GM21737 (cell line): ENCODE data around the gene NUMB.

Source experiments
- ATAC-seq: cut with Tn5 transposase; IDR thresholded peaks from one replicate; pipeline ENCODE4 v1.9.1; 2021; ENCODE audit warnings: mild to moderate bottlenecking, moderate library complexity; ENCODE audit not compliant: unreplicated experiment

Gene NUMB

GRCh38 chr14:73249108-73249507 is 209.2 kb downstream of the NUMB start:
- ATAC-seq: no peak

DNA sequence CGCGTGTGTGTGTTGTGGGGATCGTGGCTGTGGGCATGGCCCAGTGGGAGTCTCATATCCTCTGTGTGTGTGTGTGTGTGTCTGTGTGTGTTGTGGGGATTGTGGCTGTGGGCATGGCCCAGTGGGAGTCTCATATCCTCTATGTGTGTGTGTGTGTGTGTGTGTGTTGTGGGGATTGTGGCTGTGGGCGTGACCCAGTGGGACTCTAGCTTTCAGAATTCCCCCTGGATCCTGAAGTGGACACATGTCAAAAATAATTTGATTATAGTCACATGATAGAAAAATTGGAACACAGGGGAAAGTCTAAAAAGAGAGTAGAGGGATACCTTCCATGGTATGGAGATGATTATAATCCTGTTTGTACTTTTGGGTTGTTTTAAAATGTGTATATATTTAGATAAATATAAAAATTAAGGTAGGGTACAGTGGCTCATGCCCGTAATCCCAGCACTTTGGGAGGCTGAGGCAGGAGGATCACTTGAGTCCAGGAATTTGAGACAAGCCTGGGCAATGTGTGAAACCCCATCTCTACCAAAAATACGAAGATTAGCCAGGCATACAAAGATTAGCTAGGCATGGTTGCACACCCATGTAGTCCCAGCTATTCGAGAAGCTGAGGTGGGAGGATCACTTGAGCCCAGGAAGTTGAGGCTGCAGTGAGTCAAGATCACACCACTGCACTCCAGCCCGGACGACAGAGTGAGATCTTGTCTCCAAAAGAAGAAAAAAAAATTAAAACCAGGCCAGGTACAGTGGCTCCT is 210.1 kb downstream of the NUMB start:
- no peak for ATAC-seq

DNA sequence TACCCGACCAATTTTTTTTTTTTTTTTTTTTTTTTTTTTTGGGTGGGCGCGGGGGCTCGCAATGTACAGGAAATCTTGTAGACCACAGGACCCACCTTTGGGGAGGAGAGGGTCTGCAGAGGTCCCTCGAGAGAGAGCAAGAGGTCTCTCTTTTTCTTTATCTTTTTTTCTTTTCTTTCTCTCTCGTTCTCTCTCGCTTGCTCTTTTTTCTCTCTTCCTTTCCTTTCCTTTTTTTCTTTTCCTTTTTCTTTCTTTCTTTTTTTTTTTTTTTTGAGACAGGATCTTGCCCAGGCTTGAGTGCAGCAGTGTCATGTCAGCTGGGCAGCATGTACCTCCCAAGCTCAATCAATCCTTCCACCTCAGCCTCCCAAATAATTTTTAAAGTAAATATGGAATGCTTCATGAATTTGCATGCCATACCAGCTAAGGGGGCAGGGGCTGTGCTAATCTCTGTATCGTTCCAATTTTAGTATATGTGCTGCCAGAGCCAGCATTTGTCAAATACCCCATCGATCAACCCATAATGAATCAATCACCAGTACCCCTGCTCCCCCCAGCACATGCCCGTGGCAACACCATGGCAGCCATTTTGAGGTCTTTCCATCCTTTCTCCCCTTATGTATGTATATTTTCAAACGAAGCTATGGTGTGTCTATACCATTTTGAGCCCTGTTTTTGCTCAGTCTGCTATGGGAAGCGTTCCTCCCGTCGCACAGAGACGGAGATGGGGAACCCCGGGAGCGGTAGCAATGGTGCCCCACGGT is 211.8 kb downstream of the NUMB start:
- ATAC-seq: no peak

DNA sequence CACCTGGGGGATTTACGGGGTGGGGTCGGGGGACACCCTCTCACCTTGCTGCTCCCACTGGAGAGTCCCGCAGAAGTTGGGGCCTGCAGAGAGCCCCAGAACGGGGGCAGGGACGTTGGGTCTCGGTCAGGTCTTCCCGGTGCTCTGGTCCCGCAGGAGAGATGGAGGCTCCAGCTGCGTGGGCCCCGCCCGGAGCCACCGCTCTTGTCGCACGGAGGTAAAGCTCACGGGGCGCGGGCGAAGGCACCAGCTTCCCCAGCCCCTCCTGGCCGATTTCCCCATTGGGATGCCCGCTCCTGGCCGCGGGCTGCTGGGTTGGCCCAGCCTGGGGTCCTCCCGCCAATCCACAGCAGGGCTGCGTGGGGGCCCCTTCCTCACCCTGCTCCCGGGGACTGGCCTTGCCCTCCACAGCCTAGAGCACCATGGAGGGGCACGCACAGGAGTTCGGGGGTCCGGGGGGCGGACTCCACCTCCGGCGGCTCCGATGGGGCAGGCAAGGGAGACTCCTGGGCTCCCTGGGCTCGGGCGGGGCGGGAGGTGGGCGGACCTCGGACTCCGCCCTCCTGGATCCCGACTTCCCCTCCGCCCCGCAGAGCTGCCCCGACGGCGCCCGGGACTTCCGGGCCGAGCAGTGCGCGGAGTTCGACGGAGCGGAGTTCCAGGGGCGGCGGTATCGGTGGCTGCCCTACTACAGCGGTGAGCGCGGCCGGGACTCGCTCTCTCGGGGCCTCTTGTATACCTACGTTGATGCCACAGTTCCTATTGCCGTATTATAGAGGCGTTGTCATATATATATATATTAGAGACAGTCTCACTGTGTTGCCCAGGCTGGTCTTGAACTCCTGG is 212.6 kb downstream of the NUMB start:
- no peak for ATAC-seq

DNA sequence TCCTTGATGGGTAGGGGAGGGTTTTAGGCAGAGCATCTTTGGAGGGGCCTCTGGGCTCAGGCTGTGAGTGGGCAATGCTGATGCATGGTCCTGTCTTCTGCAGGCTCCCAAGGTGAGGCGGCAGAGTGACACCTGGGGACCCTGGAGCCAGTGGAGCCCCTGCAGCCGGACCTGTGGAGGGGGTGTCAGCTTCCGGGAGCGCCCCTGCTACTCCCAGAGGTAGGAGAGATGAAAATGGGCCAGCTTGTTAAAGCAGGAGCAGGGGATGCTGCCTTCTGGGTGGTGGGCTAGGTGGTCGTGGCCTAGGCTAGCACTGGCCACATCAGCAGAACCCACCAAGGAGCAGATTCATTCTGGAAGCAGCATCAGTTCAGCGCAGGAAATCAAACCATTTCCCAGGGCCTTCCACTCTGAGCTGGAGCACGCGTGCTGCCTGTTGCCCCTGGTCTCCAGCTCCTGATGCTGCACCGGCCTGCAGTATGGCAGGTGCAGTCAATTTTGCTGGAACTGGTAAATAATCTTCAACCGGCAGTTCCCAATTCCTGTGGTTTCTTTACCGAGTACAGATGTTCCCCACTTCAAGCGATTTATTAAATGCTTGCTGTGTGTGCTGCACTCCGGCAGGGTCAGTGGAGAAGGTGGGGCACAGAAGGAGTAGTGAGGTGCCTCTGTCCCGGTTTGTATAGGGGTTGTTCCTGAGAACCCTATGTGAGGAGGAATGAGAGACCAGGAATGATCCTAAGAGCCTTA is 213.6 kb downstream of the NUMB start:
- ATAC-seq: no peak

- ATAC-seq: no peak
Measured at GRCh38 chr14:73243748-73244147, 214.6 kb downstream of the NUMB start.

DNA sequence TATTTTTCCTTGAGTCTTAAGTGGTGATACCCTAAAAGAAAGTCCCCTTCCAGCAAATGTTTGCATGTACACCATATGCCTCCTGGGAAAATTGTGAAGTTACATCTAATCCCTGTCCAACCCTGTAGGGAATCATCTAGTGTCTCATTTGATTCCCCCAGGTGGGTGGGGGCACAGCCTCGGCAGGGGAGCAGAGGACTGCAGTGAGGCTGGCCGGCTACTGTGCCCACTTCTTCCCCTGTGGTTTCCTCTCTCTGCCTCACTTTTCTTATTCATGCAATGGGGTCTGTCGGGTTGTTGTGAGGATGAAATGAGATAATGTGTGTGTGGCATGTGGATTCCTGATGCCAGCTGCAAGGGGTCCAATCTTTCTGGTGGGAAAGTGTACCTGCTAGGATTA is 215.0 kb downstream of the NUMB start:
- no peak for ATAC-seq

GRCh38 chr14:73242357-73242901 is 215.9 kb downstream of the NUMB start:
- no peak for ATAC-seq

DNA sequence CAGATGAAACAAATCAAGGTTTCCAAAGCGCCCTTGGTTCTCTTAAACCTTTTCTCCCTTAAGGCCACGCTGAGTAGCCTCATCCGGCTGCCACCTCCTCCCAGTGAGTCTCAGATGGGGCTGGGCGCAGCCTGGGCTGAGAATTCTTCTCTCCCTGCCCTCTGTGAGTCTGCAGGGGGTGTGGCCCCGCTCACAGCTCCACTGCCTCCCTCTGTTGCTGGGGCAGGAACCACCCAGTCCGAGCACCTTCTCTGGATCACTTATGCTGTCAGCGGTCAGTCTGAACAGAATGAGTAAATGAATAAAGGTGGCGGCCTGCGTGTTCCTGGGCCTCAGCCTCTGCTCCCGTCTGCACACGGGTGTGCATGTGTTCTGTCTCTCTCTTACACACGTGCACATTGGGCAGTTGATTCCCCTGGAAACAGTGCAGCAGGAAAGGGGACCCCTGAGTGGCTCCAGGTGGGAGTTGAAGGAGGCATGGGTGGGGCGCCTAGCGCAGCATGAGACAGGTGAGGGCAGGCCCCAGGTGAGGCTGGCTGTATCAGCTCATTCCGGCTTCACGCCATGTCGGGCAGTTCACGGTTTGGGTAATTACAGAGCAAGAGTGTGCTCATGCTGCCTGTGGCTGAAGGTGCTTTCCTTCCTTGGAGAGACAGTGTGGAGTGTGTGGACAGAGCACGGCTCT is 216.7 kb downstream of the NUMB start:
- ATAC-seq: no peak

GRCh38 chr14:73240816-73241480 is 217.4 kb downstream of the NUMB start:
- no peak for ATAC-seq

- ATAC-seq: no peak
Measured at GRCh38 chr14:73239393-73240241, 218.7 kb downstream of the NUMB start.

- no peak for ATAC-seq
Measured at GRCh38 chr14:73238941-73239340, 219.4 kb downstream of the NUMB start.

- no peak for ATAC-seq
Measured at GRCh38 chr14:73238424-73238852, 219.9 kb downstream of the NUMB start.

GRCh38 chr14:73237786-73238423 is 220.4 kb downstream of the NUMB start:
- ATAC-seq: no peak

DNA sequence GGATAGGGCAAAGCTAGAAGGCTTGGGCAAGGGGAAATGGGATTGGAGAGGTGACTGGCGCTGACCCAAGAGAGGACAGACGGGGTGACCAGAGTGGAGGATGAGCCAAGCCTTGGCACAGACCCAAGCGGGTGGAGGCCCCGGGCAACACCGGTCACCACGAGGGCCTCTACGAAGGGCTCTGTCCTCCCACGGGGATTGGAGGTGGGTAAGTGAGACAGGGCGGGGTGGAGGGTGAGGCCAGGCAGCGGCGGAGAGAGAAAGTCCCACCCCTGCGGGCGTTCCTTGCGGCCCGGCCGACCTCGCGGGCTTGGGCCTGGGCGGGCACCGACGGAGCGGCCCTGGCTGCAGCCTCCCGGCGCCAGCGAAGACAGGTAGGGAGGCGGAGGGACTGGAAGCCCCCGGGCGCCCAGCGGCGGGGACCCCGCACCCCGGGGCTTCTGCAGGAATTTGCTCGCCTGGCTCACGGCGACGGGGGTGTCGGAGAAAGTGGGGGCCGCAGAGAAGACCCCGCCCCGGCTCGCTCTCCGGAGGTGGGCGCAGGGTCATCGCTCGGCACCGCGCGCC is 221.0 kb downstream of the NUMB start, which contains the start of gene PAPLN:
PAPLN (plus strand) TSS at position 288 of the 567 bp plus-strand sequence. CDS start 2,273 bp downstream, outside the sequence.
- no peak for ATAC-seq

- ATAC-seq: no peak
Measured at GRCh38 chr14:73236752-73237218, 221.6 kb downstream of the NUMB start.

- ATAC-seq: no peak
Measured at GRCh38 chr14:73236157-73236556, 222.2 kb downstream of the NUMB start.
